Stomach smooth muscle (tissue), 2 donors: ENCODE results near the gene HDAC7.

Experiments used
- H3K27ac ChIP-seq: one replicate; pipeline ENCODE4 v1.7.0; 2013; ENCODE audit warnings: mild to moderate bottlenecking, low read length, inconsistent platforms
- H3K27me3 ChIP-seq, 2 donors: one replicate each; pipeline ENCODE4 v1.7.0; 2013; ENCODE audit warnings: low read length in 2 of 2; ENCODE audit not compliant: insufficient read depth in 2 of 2, control insufficient read depth in 1 of 2
- H3K36me3 ChIP-seq, 2 donors: one replicate each; pipeline ENCODE4 v1.7.0; 2013; ENCODE audit warnings: low read length in 2 of 2; ENCODE audit not compliant: control insufficient read depth in 2 of 2, insufficient read depth in 2 of 2
- H3K4me1 ChIP-seq: one replicate; pipeline ENCODE4 v1.7.0; 2013; ENCODE audit warnings: low read length; ENCODE audit not compliant: control insufficient read depth, insufficient read depth
- H3K4me3 ChIP-seq, 2 donors: one replicate each; pipeline ENCODE4 v1.7.0; 2013; ENCODE audit warnings: low read length in 2 of 2
- H3K9ac ChIP-seq, 2 donors: one replicate each; pipeline ENCODE4 v1.7.0; 2013; ENCODE audit warnings: low read length in 2 of 2, mild to moderate bottlenecking in 1 of 2
- H3K9me3 ChIP-seq, 2 donors: one replicate each; pipeline ENCODE4 v1.7.0; 2013; ENCODE audit warnings: low read length in 2 of 2; ENCODE audit not compliant: control insufficient read depth in 2 of 2
- donor health status: healthy.
- donor health status: Pancreatic carcinoma.

Gene HDAC7

DNA sequence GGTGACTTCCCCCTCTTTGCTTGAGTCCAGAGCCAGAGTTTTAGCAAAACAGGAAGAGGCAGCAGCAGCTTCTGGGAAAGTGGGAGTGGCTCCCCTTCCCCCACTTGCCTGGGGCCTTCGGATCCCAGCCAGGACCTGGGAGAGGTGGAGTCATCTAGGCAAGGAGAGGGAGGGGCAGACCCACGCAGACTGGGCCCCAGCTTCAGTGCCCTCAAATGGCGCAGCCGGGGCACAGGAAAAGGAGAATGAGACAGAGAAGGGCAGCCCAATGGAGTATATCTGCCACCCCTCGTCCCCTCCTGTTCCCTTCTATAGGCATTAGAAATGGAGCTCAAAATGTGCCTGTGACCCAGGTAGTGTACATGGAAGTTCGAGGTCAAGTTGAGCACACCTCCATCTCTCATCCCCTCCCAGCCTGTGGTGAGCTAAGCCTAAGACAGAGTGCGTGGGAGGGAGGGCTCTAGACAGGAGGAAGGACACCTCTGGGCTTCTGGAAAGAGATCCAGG, 9.3 kb upstream of the HDAC7 start:
- Histone ChIP-seq H3K4me3 (peak overlapping the region; percentile 18 to 49), H3K9me3 (no peaks in the 10 kb centered on the region), H3K4me1 (peaks cover 46% of the 10 kb centered on the region), H3K36me3 (no peaks in the 10 kb centered on the region), H3K9ac (peak overlapping the region; percentile 13 to 60), H3K27me3 (no peaks in the 10 kb centered on the region), H3K27ac (peak overlapping the region; percentile 82)

DNA sequence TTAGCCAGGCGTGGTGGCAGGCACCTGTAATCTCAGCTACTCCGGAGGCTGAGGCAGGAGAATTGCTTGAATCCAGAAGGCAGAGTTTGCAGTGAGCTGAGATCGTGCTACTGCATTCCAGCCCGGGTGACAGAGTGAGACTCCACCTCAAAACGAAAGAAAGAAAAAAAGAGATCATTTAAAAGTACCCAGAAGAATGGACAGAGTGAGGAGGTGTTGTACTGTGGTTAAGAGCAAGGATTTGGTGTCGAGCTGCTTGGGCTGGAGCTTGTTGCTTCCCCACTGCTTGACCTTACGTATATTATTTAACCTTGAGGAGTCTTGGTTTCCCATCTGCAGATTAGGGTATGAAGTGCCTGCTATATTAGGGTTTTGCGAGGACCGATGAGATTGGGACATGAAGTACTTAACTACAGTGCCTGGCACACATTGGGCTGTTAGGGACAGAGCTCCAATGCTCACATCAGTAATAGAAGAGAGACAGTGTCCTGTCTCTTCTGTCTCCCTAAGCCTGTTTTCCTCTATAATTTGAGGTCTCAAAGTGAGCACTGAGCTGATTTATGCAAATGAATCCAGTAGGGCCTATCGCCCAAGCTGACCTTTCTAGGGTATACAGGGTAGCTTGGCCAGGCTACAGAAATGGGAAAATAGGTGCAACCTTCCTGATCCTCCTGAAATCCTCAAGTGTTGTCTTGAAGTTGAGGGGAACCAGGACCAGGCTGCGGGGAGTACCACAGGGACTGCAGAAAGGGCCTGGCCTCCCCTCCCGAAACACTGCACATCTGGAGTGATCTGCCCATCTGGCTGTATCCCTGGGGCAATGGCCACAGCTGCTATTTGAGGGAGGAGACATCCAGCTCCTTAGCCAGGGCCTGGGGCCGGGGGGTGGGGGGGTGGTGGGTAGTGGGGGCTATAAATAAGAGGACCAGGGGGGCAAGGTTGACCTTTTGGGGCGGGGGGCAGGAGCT, 8.6 kb upstream of the HDAC7 start:
- H3K27me3 ChIP-seq, result no peaks in the 10 kb centered on the region
- no peaks in the 10 kb centered on the region for H3K9me3 ChIP-seq
- peak overlapping the region; percentile 13 to 26 for H3K9ac ChIP-seq
- peaks cover 48% of the 10 kb centered on the region for H3K4me1 ChIP-seq
- H3K4me3 ChIP-seq, result peak overlapping the region in 1 of 2 donors; percentile 44
- H3K27ac ChIP-seq, result peak overlapping the region; percentile 82
- H3K36me3 ChIP-seq, result no peaks in the 10 kb centered on the region

DNA sequence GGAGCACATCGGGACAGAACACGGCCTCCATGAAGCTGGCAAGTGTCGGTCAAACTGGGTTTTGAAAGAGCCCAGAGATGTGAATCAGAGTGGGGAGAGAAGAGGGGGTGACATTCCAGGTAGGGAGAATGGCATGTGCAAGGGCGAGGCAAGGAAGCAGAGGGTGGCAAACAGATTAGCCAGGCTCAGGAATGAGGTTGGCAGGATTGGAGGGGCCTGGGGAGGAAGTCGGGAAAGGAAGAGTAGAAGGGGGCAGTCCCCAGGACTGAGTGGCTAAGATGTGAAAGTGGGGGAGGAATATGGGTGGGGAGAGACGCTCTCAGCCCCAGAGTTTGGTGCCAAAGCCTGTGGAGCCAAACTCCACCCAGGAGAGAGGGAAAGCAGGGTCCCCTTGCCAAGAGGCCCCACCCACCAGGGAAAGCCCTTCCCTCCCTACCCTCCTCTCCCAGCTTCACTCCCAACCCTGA, 5.5 kb upstream of the HDAC7 start:
- Histone ChIP-seq H3K9ac (peak overlapping the region; percentile 30 to 47), H3K4me1 (peaks cover 73% of the 10 kb centered on the region), H3K4me3 (peak overlapping the region in 1 of 2 donors; percentile 52)

DNA sequence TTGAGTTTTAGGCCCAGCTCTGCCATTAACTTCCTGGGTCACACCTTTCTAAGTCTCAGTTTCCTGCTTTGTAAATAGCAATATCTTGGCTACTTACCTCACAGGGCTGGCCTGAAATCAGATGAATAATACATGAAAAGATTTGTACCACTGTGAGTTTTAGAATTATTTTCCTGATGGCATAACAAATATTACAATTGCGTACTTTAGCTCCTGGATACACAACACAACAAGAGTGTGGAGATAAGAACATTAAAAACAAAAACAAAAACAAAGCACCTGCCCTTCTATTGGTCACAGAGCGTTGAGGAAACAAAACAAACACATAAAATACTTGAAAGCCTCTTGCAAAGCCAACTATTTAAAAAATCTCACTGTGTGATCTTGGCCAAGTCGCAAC, 4.9 kb upstream of the HDAC7 start:
- H3K4me3 ChIP-seq, result no peak overlapping the region
- peak overlapping the region in 1 of 2 donors; percentile 30 for H3K9ac ChIP-seq
- no peaks in the 10 kb centered on the region for H3K27me3 ChIP-seq
- H3K9me3 ChIP-seq, result no peaks in the 10 kb centered on the region
- peak overlapping the region; percentile 98 for H3K27ac ChIP-seq
- peaks cover 74% of the 10 kb centered on the region for H3K4me1 ChIP-seq
- no peaks in the 10 kb centered on the region for H3K36me3 ChIP-seq

More for the DNA sequence above, 5.5 kb upstream of the HDAC7 start:
- Histone ChIP-seq H3K9me3 (no peaks in the 10 kb centered on the region), H3K27ac (peak overlapping the region; percentile 98), H3K36me3 (no peaks in the 10 kb centered on the region), H3K27me3 (no peaks in the 10 kb centered on the region)

DNA sequence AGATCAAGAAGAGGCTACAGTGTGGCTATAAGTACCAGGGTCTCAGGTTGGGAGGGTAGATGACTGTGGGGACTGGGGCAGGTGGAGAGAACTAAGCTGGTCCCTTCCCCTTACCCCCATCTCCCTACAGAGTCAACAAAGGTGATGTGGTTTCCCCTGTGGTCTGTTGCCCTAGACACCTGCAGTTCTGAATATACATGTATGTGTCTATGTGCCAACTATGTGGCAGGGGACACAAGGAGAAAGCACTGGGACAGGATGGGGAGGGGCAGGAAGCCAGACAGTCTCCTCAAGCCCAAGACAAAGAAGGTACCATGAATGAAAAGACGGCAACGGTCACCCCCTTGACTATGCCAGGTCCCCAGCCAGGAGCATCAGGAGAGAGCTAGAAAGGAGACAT, 4.5 kb upstream of the HDAC7 start:
- H3K4me1 ChIP-seq, result peaks cover 70% of the 10 kb centered on the region
- H3K36me3 ChIP-seq, result no peaks in the 10 kb centered on the region
- H3K27me3 ChIP-seq, result no peaks in the 10 kb centered on the region
- H3K4me3 ChIP-seq, result no peak overlapping the region
- H3K9ac ChIP-seq, result no peak overlapping the region
- H3K27ac ChIP-seq, result peak overlapping the region; percentile 98
- no peaks in the 10 kb centered on the region for H3K9me3 ChIP-seq

DNA sequence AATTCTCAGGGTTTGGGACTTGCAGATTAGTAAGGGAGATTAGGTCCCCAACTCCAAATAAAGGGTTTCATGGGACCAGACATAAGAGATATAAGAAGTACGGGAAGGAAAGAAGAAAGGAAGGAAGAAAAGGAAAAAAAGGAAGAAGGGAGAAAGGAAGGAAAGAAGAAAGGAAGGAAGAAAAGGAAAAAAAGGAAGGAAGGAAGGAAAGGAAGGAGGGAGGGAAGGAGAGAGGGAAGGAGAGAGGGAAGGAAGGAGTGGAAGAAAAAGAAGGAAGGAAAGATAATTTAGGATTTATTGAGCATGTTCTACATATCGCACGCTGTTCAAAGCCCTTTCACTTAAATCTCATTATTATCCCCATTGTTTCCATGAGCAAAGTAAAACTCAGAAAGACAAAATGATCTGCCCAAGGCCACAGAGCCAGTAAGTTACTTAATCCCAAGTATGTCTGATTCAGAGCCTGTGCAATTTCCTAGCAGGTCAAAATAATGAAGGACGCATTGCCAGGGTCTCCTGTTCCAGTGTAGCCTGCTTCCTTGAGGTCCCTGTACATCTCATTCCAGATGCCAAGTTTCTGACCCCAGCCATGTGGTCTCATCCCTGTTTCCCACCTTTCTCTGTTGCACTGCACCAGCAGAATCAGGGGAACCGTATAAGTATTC, 3.9 kb upstream of the HDAC7 start:
- Histone ChIP-seq H3K36me3 (no peaks in the 10 kb centered on the region), H3K27me3 (no peaks in the 10 kb centered on the region), H3K4me3 (no peak overlapping the region), H3K4me1 (peaks cover 70% of the 10 kb centered on the region), H3K9ac (no peak overlapping the region), H3K27ac (peak overlapping the region; percentile 98), H3K9me3 (no peaks in the 10 kb centered on the region)

DNA sequence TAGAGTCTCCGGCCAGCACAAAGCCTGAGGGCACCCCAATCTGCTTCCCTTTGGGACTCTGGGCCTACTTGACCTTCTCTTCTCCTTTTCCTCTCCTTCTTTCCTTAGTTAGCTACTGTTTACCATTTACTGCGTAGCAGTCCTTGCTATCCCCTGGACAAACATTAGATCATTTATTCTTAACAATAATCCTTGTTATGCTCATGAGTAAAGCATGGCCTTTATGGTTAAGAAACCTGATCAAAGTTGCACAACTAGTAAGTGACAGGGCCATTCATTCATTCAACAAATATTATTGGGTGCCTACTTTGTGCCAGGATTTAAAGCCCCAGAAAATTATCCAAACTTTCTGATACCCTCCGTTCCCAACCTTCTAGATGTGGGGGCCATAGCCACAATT, 3.2 kb upstream of the HDAC7 start:
- peak overlapping the region; percentile 98 for H3K27ac ChIP-seq
- H3K4me3 ChIP-seq, result no peak overlapping the region
- peaks cover 70% of the 10 kb centered on the region for H3K4me1 ChIP-seq
- no peaks in the 10 kb centered on the region for H3K9me3 ChIP-seq
- H3K9ac ChIP-seq, result peak overlapping the region in 1 of 2 donors; percentile 36
- no peaks in the 10 kb centered on the region for H3K27me3 ChIP-seq
- no peaks in the 10 kb centered on the region for H3K36me3 ChIP-seq

DNA sequence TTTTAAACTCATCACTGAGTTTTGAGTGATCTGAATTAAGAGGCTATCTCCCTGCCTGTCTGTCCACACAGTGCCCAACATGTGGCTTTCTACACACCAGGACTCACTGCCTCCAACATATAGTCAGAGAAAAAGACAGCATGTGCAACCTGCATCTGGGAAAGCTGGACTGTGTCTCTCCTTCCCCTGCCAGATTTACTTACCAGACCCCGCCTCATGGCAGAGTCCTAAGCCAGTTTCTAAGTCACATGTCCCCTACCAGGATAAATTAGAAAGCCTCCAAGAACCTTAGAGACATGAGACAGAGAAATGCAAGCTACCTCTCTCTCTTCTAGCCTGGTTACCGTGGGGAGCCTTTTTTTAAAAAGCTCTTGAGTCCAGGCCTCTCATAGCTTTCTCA, 2.7 kb upstream of the HDAC7 start:
- Histone ChIP-seq H3K9ac (peak overlapping the region in 1 of 2 donors; percentile 36), H3K4me1 (peaks cover 73% of the 10 kb centered on the region), H3K27me3 (no peaks in the 10 kb centered on the region), H3K4me3 (no peak overlapping the region), H3K36me3 (no peaks in the 10 kb centered on the region), H3K27ac (peak overlapping the region; percentile 98), H3K9me3 (no peaks in the 10 kb centered on the region)

DNA sequence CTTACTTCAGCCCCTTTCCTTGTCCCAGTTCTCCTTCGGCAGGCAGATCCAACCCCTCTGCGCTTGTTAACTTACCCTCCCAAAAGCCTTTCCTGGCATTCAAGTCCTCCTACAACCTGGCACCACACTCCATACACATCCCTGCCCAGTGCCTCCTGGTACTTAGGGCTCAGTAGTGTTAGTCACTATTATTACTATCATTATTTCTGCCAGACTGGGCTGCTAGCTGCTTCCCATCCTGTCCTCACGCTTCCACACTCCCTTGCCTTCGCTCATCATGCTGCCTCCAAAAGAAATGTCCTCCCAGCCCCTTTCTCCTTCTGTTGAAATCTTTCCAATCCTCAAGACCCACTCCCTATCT, 1.6 kb upstream of the HDAC7 start:
- H3K27ac ChIP-seq, result peak overlapping the region; percentile 98
- H3K9me3 ChIP-seq, result no peaks in the 10 kb centered on the region
- H3K9ac ChIP-seq, result peak overlapping the region; percentile 84 to 99
- peaks cover 77% of the 10 kb centered on the region for H3K4me1 ChIP-seq
- H3K4me3 ChIP-seq, result peak overlapping the region in 1 of 2 donors; percentile 93
- no peaks in the 10 kb centered on the region for H3K27me3 ChIP-seq
- no peaks in the 10 kb centered on the region for H3K36me3 ChIP-seq

DNA sequence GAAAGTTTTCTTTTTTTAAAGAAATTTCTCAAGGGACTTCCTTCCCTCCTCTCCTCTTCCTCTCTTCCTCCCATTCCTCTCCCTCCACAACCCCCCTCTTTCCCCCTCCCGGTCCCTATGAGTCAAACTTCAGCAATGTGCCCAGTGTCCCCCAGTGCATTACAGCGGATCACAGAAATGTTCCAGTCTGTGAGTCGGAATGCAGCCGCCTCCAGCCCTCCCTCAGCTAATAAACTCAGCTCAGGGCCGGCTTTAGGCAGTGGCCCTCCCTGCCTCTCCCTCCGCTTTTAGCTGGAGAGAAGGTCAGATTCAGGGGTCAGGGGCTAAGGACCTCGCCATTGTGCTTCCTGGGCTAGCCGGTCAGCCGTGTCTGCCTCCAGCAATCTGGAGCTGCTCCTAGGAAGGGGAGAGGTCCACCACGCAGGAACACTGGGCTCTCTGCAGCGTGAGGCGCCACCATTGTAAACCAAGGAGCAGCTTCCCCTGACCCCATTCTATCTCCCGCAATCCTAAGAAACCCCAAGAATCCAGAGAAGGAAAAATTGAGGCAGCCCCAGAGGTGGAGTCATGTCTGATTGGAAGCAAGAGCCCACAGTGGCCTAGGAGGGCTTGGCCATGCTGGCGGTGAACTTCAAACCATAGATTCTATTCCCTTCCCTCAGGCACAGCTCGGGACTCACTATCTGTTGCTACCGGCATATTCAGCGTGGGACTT, 1.1 kb upstream of the HDAC7 start:
- H3K27me3 ChIP-seq, result no peaks in the 10 kb centered on the region
- H3K36me3 ChIP-seq, result no peaks in the 10 kb centered on the region
- peak overlapping the region; percentile 92 to 99 for H3K9ac ChIP-seq
- H3K4me1 ChIP-seq, result peaks cover 78% of the 10 kb centered on the region
- H3K9me3 ChIP-seq, result no peaks in the 10 kb centered on the region
- H3K4me3 ChIP-seq, result peak overlapping the region; percentile 91 to 93
- peak overlapping the region; percentile 98 for H3K27ac ChIP-seq
